Parathyroid adenoma (tissue), 2 donors: ENCODE measurements around the gene FCMR.

Experiments used
- H2AFZ ChIP-seq: fragments of 300-600 bp; sonication (generic); one replicate; pipeline ENCODE4 v1.7.0; 2017; ENCODE audit warnings: antibody characterized with exemption, mild to moderate bottlenecking
- H3K27ac ChIP-seq: fragments of 300-600 bp; sonication (generic); one replicate; pipeline ENCODE4 v1.7.0; 2017
- H3K27me3 ChIP-seq: fragments of 300-600 bp; sonication (generic); one replicate; pipeline ENCODE4 v1.7.0; 2017; ENCODE audit warnings: low read length; ENCODE audit not compliant: control insufficient read depth, insufficient read depth
- H3K36me3 ChIP-seq: fragments of 300-600 bp; sonication (generic); one replicate; pipeline ENCODE4 v1.7.0; 2017; ENCODE audit warnings: low read length; ENCODE audit not compliant: control insufficient read depth, insufficient read depth
- H3K4me1 ChIP-seq: fragments of 300-600 bp; sonication (generic); one replicate; pipeline ENCODE4 v1.7.0; 2017; ENCODE audit warnings: control low read depth
- H3K4me2 ChIP-seq: fragments of 300-600 bp; sonication (generic); one replicate; pipeline ENCODE4 v1.7.0; 2017; ENCODE audit warnings: low read length
- H3K4me3 ChIP-seq: fragments of 300-600 bp; sonication (generic); one replicate; pipeline ENCODE4 v1.7.0; 2017; ENCODE audit warnings: low read depth, low read length
- H3K79me2 ChIP-seq: fragments of 300-600 bp; sonication (generic); one replicate; pipeline ENCODE4 v1.7.0; 2017; ENCODE audit warnings: control low read depth
- H3K9ac ChIP-seq: fragments of 300-600 bp; sonication (generic); one replicate; pipeline ENCODE4 v1.7.0; 2017; ENCODE audit warnings: mild to moderate bottlenecking
- H3K9me3 ChIP-seq: fragments of 300-600 bp; sonication (generic); one replicate; pipeline ENCODE4 v1.7.0; 2017; ENCODE audit warnings: low read length; ENCODE audit not compliant: control insufficient read depth
- TF ChIP-seq, protein P1 (sequence below): fragments of 300-600 bp; sonication (generic); IDR thresholded peaks from one replicate; pipeline ENCODE4 v1.7.0; 2017; ENCODE audit warnings: antibody characterized with exemption, mild to moderate bottlenecking
- donor health status: primary hyperparathyroidism.

Gene FCMR

DNA sequence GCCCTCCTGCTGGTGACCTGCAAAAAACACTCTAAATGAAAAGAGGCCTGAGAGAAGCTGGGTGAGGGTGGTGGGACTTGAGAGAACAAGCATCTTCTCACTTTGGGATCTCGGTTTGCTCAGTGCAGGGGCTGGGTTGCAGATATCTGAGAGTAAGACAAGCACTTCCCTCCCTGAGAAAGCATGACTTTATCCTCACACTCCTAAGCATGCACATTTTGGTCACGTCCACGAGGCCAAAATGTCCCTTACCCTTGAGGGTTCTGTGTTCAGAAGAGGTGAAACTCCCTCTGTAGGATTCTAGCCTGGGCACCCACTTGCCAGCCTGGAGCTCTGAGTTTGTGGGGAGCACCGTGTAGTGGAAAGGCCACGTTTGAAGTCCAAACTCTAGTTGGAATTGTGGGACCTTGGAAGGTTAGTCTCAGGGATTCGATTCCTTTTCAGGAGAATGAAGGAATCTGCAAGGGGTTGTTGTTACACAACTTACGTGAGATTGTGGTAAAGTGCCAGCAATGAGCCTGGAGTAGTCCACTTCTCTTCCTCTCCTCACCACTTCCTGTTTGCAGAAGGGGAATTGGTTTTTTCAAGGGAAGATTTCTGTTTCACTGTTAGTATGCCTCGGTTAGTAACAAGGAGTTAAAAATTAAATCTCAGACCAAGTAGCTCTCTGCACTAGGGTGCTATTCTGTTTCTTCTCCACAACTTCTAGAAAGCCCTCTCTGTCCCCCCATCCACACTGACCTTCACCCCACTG lies 45.5 kb upstream of the FCMR start:
- H3K27ac ChIP-seq, result no peak overlapping the region
- H3K9me3 ChIP-seq, result no peaks in the 10 kb centered on the region
- no peaks in the 10 kb centered on the region for H3K36me3 ChIP-seq
- TF ChIP-seq, protein P1, sequence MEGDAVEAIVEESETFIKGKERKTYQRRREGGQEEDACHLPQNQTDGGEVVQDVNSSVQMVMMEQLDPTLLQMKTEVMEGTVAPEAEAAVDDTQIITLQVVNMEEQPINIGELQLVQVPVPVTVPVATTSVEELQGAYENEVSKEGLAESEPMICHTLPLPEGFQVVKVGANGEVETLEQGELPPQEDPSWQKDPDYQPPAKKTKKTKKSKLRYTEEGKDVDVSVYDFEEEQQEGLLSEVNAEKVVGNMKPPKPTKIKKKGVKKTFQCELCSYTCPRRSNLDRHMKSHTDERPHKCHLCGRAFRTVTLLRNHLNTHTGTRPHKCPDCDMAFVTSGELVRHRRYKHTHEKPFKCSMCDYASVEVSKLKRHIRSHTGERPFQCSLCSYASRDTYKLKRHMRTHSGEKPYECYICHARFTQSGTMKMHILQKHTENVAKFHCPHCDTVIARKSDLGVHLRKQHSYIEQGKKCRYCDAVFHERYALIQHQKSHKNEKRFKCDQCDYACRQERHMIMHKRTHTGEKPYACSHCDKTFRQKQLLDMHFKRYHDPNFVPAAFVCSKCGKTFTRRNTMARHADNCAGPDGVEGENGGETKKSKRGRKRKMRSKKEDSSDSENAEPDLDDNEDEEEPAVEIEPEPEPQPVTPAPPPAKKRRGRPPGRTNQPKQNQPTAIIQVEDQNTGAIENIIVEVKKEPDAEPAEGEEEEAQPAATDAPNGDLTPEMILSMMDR, result no peak
- no peak overlapping the region for H3K4me2 ChIP-seq
- H3K79me2 ChIP-seq, result no peaks in the 10 kb centered on the region
- H2AFZ ChIP-seq, result no peak overlapping the region
- H3K27me3 ChIP-seq, result no peaks in the 10 kb centered on the region
- no peak overlapping the region for H3K4me3 ChIP-seq
- no peaks in the 10 kb centered on the region for H3K4me1 ChIP-seq
- H3K9ac ChIP-seq, result no peak overlapping the region

DNA sequence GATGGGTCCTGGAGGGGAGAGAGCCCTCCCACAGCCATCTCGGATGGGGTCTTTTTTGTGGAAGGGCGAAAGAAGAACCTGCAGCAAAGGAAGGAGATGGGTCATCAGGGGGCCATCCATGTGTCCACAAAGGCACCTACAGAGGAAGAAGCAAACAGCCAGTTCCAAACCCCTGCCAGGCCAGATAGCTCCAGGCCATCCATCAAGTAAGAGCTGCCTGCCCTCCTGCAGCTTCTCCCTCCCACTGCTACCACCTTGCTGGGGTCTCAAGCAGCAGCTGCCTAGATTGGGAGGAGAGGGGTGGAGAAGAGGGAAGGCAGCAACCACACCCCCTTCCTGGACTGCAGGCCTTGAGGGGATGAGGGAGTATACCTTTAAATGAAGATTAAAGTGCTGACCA lies 44.0 kb upstream of the FCMR start:
- Histone ChIP-seq H3K9ac (no peak overlapping the region), H3K27ac (no peak overlapping the region), H3K79me2 (no peaks in the 10 kb centered on the region), H3K36me3 (no peaks in the 10 kb centered on the region), H3K4me3 (no peak overlapping the region), H3K4me1 (no peaks in the 10 kb centered on the region), H3K9me3 (no peaks in the 10 kb centered on the region), H2AFZ (no peak overlapping the region), H3K27me3 (no peaks in the 10 kb centered on the region), H3K4me2 (no peak overlapping the region)
- TF ChIP-seq, protein P1, result no peak

DNA sequence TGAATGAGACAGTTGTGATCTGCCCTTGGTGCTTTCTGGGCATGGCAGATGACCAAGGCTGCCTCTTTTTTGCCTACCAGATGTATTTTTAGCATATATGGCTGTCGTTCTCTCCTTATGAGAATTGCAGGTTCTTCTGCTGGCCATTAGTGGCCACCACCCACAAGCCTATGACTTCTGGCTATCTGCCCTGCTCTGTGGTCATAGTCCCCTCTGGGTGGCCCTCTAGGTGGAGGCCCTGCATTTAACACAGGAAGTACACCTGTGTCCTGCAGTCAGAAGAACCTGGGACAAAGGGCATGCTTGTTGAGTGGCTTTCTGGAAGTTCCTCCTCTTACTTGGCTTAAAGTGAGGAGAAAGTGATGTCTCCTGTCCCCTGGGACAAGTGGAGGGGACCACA lies 42.0 kb upstream of the FCMR start:
- Histone ChIP-seq H3K4me1 (no peaks in the 10 kb centered on the region), H3K4me2 (no peak overlapping the region), H3K36me3 (no peaks in the 10 kb centered on the region), H2AFZ (no peak overlapping the region), H3K4me3 (no peak overlapping the region), H3K27ac (no peak overlapping the region), H3K79me2 (no peaks in the 10 kb centered on the region), H3K27me3 (no peaks in the 10 kb centered on the region), H3K9ac (no peak overlapping the region), H3K9me3 (no peaks in the 10 kb centered on the region)
- TF ChIP-seq, protein P1, result no peak

DNA sequence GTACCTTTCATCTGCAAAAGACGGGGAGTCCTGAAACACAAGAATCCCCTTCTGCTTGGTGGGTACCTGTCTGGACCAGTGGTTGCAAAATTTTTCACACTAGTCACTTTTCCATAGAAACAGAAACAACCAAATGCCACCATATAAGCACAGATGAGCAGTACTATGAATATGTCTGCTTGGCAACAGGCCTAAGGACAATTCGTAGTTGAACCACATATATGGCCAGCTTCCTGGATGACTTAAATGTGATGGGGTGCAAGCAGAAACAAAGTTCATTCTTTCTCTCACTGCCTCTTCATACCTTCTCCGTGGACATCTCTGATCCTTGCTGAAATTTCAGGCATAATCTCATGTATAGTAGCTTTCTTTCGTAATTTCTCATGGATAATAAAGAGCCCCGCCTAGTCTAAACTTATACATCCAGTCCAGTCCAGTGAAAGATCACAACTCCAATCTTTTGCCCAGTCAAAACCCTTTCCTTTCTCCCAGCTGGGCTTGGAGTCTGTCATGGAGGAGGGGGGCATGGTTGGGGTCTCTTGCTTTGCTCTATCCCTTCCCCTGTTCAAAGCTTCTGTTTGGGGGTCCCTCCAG lies 41.5 kb upstream of the FCMR start:
- Histone ChIP-seq H3K36me3 (no peaks in the 10 kb centered on the region), H3K9me3 (no peaks in the 10 kb centered on the region), H3K4me2 (no peak overlapping the region), H3K4me1 (no peaks in the 10 kb centered on the region), H3K79me2 (no peaks in the 10 kb centered on the region), H3K4me3 (no peak overlapping the region), H3K27ac (no peak overlapping the region), H3K9ac (no peak overlapping the region), H2AFZ (no peak overlapping the region), H3K27me3 (no peaks in the 10 kb centered on the region)
- TF ChIP-seq, protein P1, result no peak

DNA sequence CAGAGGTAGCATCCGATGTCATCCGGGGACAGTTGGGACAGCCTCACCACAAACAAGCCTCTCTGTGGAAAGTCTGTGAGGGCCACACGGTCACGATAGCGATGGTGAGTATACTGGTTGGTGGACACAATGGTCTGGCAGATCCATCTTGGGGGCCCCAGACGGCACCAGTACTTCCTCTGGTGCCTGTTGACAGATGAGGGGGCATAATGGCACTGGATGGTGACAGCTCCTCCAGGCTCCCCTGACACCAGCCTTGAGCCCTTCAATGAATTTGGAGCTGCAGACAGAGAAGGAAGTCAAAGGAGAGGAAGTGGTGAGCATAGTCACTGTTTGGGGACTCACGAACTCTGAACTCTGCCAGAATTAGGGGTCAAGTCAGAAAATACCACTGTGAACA lies 40.5 kb upstream of the FCMR start:
- TF ChIP-seq, protein P1, result no peak
- H3K4me1 ChIP-seq, result no peaks in the 10 kb centered on the region
- H3K36me3 ChIP-seq, result no peaks in the 10 kb centered on the region
- H3K79me2 ChIP-seq, result no peaks in the 10 kb centered on the region
- no peak overlapping the region for H3K27ac ChIP-seq
- no peak overlapping the region for H3K9ac ChIP-seq
- no peak overlapping the region for H2AFZ ChIP-seq
- no peaks in the 10 kb centered on the region for H3K9me3 ChIP-seq
- H3K4me3 ChIP-seq, result no peak overlapping the region
- H3K27me3 ChIP-seq, result no peaks in the 10 kb centered on the region
- H3K4me2 ChIP-seq, result no peak overlapping the region
